Activated CD8-positive, alpha-beta T cell treated with anti-CD3 and anti-CD28 coated beads for 36 hours (primary cell): ENCODE measurements around the gene TSSK2. TPM values are rescaled to one million over a fixed set of nuclear protein-coding genes. Genes with fewer than 3 reads are reported as not detected.

Source experiments
- ATAC-seq: fragments of 200-7000 bp; cut with Tn5 transposase; one replicate; pipeline ENCODE4 v1.10.0; 2021; ENCODE audit warnings: mild to moderate bottlenecking, moderate library complexity
- CTCF ChIA-PET: fragments of 350-600 bp; sonication (Branson Sonifier 250); formaldehyde crosslinking; loops from one replicate; lab custom pipeline; 2021; ENCODE audit warnings: antibody characterized with exemption; lab: Charles Lee
- POLR2A ChIA-PET: fragments of 350-600 bp; sonication (Branson Sonifier 250); formaldehyde crosslinking; loops from one replicate; lab custom pipeline; 2021; ENCODE audit warnings: antibody characterized with exemption; lab: Charles Lee
- DNase-seq: peaks from one replicate; pipeline ENCODE4 v3.0.0-alpha.2; 2020
- H3K27ac Mint-ChIP-seq: one replicate; pipeline ENCODE4 v1.8.0; 2021; ENCODE audit warnings: mild to moderate bottlenecking, mixed read lengths
- H3K27me3 Mint-ChIP-seq: one replicate; pipeline ENCODE4 v1.8.0; 2021; ENCODE audit warnings: mixed read lengths
- H3K36me3 Mint-ChIP-seq: one replicate; pipeline ENCODE4 v1.8.0; 2021; ENCODE audit warnings: low read depth, mixed read lengths
- H3K4me1 Mint-ChIP-seq: one replicate; pipeline ENCODE4 v1.8.0; 2021; ENCODE audit warnings: low read depth, mixed read lengths
- H3K4me3 Mint-ChIP-seq: one replicate; pipeline ENCODE4 v1.8.0; 2021; ENCODE audit warnings: mild to moderate bottlenecking, moderate library complexity, mixed read lengths
- H3K9me3 Mint-ChIP-seq: one replicate; pipeline ENCODE4 v1.8.0; 2021; ENCODE audit warnings: mixed read lengths
- CTCF ChIP-seq: fragments of 200-600 bp; IDR thresholded peaks from one replicate; pipeline ENCODE4 v1.8.0; 2022; ENCODE audit warnings: antibody characterized with exemption, mild to moderate bottlenecking
- intact Hi-C: fragments of 100-400 bp; cut with micrococcal nuclease; formaldehyde crosslinking; loops from one replicate; pipeline ENCODE4 v1.10.0; 2022
- total RNA-seq, 2 experiments: library from RNA; stranded (reverse); gene quantifications; one replicate each; pipeline ENCODE4 v1.2.3, GENCODE V29; 2021

Gene TSSK2
- total RNA-seq, 2 experiments from 2014 or later, result not detected

- CTCF ChIA-PET, result interaction anchor here (0.7 kb wide), 1 partner anchor 10 kb away, joined by 3 read pairs; the partner anchor contains the start of gene ESS2
- no peak for ATAC-seq
- Mint-ChIP-seq H3K27me3 (no peaks in the 10 kb centered on the region), H3K4me3 (no peak overlapping the region), H3K4me1 (no peaks in the 10 kb centered on the region), H3K27ac (no peak overlapping the region), H3K9me3 (no peaks in the 10 kb centered on the region), H3K36me3 (peaks cover 27% of the 10 kb centered on the region)
- no peak for TF ChIP-seq CTCF
- POLR2A ChIA-PET, result no interaction called here
- intact Hi-C loops, result no loop called here
- no peak for DNase-seq
Observed at GRCh38 chr22:19134176-19134831, 3.2 kb downstream of the TSSK2 start.

- no peak overlapping the region for H3K4me3 Mint-ChIP-seq
- no peak for ATAC-seq
- no peak for TF ChIP-seq CTCF
- peaks cover 31% of the 10 kb centered on the region for H3K36me3 Mint-ChIP-seq
- intact Hi-C loops, result no loop called here
- ChIA-PET CTCF (no interaction called here), POLR2A (no interaction called here)
- DNase-seq, result no peak
- H3K4me1 Mint-ChIP-seq, result no peaks in the 10 kb centered on the region
- H3K9me3 Mint-ChIP-seq, result no peaks in the 10 kb centered on the region
- no peaks in the 10 kb centered on the region for H3K27me3 Mint-ChIP-seq
- no peak overlapping the region for H3K27ac Mint-ChIP-seq
Observed at GRCh38 chr22:19134874-19135273, 3.8 kb downstream of the TSSK2 start.

- no peak for DNase-seq
- intact Hi-C loops, result no loop called here
- H3K27me3 Mint-ChIP-seq, result no peaks in the 10 kb centered on the region
- no peaks in the 10 kb centered on the region for H3K9me3 Mint-ChIP-seq
- no peak for TF ChIP-seq CTCF
- H3K36me3 Mint-ChIP-seq, result peaks cover 30% of the 10 kb centered on the region
- ChIA-PET CTCF (interaction anchor here (1.1 kb wide), 1 partner anchor 8 kb away, joined by 3 read pairs; the partner anchor contains the start of gene ESS2), POLR2A (no interaction called here)
- no peak overlapping the region for H3K27ac Mint-ChIP-seq
- no peak for ATAC-seq
- H3K4me3 Mint-ChIP-seq, result no peak overlapping the region
- H3K4me1 Mint-ChIP-seq, result peaks cover 3% of the 10 kb centered on the region
Observed at GRCh38 chr22:19136915-19137314, 5.8 kb downstream of the TSSK2 start.

- ATAC-seq (no peak), DNase-seq (no peak)
- no peak overlapping the region for H3K4me3 Mint-ChIP-seq
- peaks cover 31% of the 10 kb centered on the region for H3K36me3 Mint-ChIP-seq
- H3K27me3 Mint-ChIP-seq, result no peaks in the 10 kb centered on the region
- intact Hi-C loops, result no loop called here
- peaks cover 4% of the 10 kb centered on the region for H3K4me1 Mint-ChIP-seq
- H3K27ac Mint-ChIP-seq, result no peak overlapping the region
- H3K9me3 Mint-ChIP-seq, result no peaks in the 10 kb centered on the region
- ChIA-PET CTCF (no interaction called here), POLR2A (no interaction called here)
- no peak for TF ChIP-seq CTCF
Observed at GRCh38 chr22:19137384-19138216, 6.5 kb downstream of the TSSK2 start.
